ENCODE measurements around the gene CHMP1A. TPM values are rescaled to one million over a fixed set of nuclear protein-coding genes. Genes with fewer than 3 reads are reported as not detected.

The CHMP1A gene
- polyA plus RNA-seq, 4 donors = 69.0 to 96.4 (median 85.2) TPM

DNA sequence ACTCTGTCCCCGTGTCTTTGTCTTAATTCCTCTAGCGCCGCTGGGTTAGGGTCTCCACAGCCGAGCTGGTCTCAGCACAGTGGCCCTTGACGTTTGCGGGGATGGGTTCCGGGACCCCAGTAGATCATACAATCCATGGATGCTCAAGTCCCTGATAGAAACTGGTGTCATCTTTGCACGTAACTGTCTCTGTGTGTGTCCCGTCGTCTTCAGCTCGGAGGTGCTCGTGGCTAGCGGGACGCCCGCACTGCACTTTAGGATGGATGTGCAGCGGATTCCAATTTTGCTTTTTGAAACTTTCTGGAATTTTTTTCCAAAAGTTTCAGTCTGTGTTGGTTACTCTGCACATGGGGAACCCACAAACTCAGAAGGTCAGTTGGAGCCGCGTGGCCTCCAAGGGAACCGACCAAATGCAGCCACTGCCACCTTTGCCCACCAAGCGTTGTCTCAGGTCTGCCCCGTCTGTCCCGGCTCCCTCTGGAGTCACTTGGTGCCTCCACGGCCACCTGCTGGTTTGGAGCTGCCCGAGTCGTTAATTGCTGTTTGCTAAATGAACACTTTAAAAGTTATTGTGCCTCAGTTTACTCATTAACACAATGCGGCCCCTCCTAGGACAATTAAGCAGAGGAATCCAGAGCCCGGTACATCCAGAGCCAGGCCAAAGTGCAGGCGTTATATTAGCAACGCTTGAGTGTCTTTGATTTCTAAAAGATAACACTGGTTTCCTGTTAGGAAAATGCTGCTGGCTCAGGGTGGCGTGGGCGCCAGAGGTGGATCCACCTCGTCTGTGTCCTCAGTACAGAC lies 49.4 kb downstream of the CHMP1A start:
- no peak for DNase-seq (ENCODE audit: low read depth in 4 of 4, low spot score in 2 of 4)

GRCh38 chr16:89607453-89607852 lies 50.1 kb downstream of the CHMP1A start:
- DNase-seq (ENCODE audit: low read depth in 4 of 4, low spot score in 2 of 4) = no peak

DNA sequence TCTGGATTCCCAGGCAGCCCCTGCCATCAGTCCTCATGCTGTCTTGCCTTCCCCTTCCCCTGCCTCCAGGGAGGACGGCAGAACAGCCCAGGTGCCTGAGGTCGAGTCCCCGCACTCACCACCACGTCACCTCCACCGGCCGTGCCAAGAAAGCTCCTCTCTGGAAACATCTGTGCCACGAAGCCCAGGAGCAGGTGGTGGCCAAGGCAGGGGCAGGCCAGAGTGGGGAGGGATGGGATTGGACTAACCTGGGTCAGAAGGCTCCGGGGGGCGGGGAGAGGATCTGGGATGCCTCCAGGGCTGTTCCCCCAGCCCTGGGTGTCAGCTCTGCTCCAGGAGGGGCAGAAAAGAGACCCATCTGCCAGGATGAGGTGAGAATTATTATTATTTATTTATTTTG lies 51.5 kb downstream of the CHMP1A start:
- no peak for DNase-seq (ENCODE audit: low read depth in 4 of 4, low spot score in 2 of 4)

DNA sequence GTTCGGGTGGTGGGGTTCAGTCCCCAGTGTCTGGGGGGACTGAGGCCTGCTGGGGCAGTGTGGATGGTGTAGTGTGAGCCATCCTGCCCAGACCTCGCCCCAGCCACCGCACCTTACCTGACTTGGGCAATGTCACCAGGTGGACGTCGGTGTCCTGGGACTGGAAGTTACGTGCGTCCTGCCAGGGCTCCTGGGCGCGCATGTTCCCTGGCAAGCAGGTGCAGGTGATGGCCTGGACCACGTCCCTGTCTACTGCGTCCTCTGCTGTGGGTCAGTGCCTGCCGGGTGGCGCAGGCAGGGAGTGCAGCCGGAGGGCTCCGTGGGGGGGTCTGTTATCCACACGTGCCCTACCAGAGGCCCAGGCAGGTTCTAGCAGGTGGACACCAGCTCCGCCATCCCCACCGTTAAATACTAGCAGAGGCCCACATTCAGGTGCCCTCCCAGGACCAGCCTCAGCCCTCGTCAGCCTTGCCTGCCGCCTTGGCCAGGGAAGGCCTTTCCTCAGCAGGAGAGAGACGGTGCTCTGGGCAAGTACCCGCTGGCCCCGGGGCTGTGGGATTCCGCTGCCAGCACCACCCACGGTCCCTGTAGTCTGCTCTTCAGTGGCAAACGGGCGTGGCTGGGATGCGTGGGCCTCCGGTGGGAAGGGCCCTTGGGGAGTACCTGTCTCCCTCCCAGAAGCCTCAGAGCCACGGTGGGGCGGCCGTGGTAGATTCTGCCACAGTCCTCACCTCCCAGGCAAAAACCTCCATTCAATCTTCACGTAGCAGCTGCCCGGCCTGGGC lies 52.1 kb downstream of the CHMP1A start:
- no peak for DNase-seq (ENCODE audit: low read depth in 4 of 4, low spot score in 2 of 4)

DNA sequence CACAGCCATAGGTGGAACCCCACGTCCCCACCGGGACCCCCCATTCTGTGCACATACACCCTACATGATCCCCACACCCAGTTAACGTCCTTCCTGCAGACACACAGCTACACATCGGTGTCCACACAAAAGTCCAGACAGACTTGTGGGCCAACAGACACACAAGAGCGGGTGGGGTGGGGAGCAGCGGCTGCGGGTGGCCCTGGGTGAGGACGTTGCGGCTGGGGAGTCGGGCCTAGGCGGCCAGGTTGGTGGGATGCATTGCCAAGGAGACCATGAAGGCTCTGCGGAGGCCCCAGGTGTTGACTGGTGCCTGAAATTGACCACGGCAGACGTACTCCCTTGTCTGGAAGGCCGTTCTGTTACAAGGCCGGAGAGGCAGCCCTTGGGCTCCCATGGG lies 52.7 kb downstream of the CHMP1A start:
- DNase-seq (ENCODE audit: low read depth in 4 of 4, low spot score in 2 of 4) = no peak

GRCh38 chr16:89602952-89603590 lies 54.4 kb downstream of the CHMP1A start:
- DNase-seq (ENCODE audit: low read depth in 4 of 4, low spot score in 2 of 4) = no peak

- peak in 3 of 4 donors; percentile 80 to 84 (median 81) for DNase-seq (ENCODE audit: low read depth in 4 of 4, low spot score in 2 of 4)
Measured at GRCh38 chr16:89602273-89602951, 55.1 kb downstream of the CHMP1A start.

DNA sequence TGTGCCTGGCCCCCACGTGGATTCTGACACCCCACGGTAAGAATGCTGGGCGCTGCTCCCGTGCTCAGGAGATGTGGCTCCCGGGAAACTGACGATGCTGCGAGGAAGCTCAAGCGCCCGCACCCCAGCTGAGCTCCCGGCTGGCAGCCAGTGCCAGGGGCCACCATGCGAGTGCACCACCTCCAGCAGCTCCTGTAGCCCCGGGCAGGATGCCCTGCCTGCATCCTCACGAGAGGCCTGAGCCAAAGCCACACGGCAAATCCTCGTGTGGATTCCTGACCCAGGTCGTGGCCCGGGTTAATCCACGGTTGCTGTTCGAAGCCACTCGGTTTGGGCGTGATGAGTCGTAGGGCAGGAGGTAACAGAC lies 55.6 kb downstream of the CHMP1A start:
- DNase-seq (ENCODE audit: low read depth in 4 of 4, low spot score in 2 of 4) = no peak

GRCh38 chr16:89600956-89601355 lies 56.6 kb downstream of the CHMP1A start:
- no peak for DNase-seq (ENCODE audit: low read depth in 4 of 4, low spot score in 2 of 4)

- no peak for DNase-seq (ENCODE audit: low read depth in 4 of 4, low spot score in 2 of 4)
Measured at GRCh38 chr16:89600427-89600826, 57.1 kb downstream of the CHMP1A start.

DNA sequence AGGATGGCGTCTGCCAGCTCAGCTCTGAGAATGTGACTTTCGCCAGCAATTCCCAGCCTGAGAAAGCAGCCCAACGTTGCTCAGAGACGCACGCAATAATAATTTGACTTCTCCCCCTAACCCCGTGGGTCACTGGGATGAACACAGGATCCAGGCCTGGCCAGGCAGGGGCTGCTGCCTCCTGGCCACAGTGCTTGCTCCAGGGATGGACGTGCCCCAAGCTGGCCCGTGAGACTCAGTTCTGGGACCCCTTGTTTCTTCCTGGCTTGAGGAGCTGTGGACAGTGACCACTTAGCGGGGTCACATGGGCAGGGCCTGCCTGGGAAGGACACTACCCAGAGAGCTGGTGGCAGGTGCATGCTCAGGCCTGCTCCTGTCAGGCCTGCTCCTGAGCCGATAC lies 57.6 kb downstream of the CHMP1A start:
- DNase-seq (ENCODE audit: low read depth in 4 of 4, low spot score in 2 of 4) = no peak

- no peak for DNase-seq (ENCODE audit: low read depth in 4 of 4, low spot score in 2 of 4)
Measured at GRCh38 chr16:89599451-89599858, 58.1 kb downstream of the CHMP1A start.

DNA sequence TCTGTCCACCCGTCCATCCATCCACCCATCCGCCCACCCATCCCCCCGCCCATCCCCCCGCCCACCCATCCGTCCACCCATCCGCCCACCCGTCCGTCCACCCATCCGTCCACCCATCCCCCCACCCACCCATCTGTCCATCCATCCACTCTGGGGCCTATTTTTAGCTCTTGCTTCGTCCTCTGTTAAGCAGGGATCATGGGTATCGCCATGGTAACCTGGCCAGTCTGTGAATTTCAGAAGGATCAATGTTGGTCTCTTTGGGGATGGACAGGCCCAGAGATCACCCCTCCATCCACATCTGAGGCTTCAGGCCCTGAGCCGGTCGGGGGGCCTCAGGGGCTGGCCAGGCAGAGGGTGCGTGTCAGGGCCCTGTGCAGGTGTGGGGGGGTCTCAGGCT lies 59.3 kb downstream of the CHMP1A start:
- DNase-seq (ENCODE audit: low read depth in 4 of 4, low spot score in 2 of 4) = no peak

DNA sequence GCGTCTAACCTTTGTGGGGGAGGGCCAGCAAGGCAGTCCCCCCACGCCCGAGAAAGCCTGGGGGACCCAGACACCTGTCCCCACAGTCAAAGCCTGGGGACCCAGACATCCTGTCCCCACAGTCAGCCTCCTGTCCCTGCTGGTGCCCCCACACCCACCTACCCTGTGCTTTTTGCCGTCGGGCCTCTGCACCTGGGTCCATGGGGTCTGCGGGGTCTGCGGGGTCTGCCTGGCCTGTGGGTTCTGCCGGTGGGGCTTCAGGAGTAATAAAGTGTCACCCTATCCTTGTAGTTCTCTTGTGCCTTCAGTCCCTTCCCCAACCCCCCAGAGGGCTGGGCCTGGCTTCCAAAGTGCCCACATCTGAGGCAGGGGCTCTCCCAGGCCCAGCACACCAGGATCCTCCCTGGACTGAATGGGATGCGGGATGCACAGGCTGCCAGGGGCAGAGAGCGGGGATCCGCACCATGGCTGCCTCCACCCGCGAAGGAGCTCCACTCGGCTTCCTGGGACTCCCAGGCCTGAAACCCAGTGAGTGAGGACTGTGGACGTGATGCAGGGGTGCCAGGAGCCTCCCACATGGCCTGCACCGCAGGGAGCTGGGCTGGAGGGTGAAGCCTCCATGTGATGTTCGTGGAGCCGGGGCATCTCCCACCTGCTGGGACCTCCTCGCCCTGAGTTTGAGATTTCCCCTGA lies 60.4 kb downstream of the CHMP1A start:
- DNase-seq (ENCODE audit: low read depth in 4 of 4, low spot score in 2 of 4) = no peak

GRCh38 chr16:89596061-89596689 lies 61.3 kb downstream of the CHMP1A start:
- DNase-seq (ENCODE audit: low read depth in 4 of 4, low spot score in 2 of 4) = no peak

DNA sequence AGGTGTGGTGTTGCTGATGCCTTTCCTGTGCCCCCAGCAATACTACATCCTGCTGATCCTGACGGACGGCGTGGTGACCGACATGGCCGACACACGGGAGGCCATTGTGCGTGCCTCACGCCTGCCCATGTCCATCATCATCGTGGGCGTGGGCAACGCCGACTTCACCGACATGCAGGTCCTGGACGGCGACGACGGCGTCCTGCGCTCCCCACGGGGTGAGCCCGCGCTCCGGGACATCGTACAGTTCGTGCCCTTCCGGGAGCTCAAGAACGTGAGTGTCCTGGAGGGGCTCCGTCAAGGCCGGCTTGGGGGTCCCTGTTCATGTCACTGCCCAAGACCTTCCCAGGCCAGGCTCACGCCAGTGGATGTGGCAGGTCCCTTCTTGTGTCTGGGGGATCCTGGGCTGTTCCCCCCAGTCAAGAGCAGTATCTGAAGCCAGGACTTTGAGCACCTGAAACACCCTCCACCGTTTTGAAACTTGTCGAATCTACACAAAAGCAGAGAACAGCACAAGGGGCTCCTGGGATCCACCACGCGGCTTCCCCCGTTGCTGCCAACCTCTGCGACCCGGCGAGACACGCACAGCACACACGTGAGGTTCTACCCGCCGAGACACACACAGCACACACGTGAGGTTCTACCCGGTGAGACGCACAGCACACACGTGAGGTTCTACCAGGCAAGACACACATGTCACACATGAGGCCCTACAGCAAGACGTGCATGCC lies 62.0 kb downstream of the CHMP1A start:
- no peak for DNase-seq (ENCODE audit: low read depth in 4 of 4, low spot score in 2 of 4)
